Fibroblast of the aortic adventitia (primary cell): ENCODE measurements around the gene UQCR10. TPM values are rescaled to one million over a fixed set of nuclear protein-coding genes. Genes with fewer than 3 reads are reported as not detected.
"Not testable (repeated sequence)": the region's sequence is repeated elsewhere in the genome, so short reads cannot be mapped to it uniquely, and the experiment has no call there.

ENCODE experiments used
- DNase-seq: peaks from one replicate; pipeline ENCODE4 v3.0.0-alpha.2; 2010; ENCODE audit warnings: low read depth
- H3K4me3 ChIP-seq: 2 replicates; pipeline ENCODE4 v1.5.1; 2011; ENCODE audit warnings: low read depth, mild to moderate bottlenecking, control low read depth, low read length, moderate library complexity
- total RNA-seq: library from RNA; depleted of rRNA; stranded (reverse); fragments of >200 nt; gene quantifications from 2 replicates; pipeline ENCODE4 v1.2.3, GENCODE V29; 2012; ENCODE audit warnings: low replicate concordance
- TF ChIP-seq, protein P1 (sequence below): IDR thresholded peaks from 2 replicates; pipeline ENCODE4 v1.5.1; 2011; ENCODE audit warnings: mild to moderate bottlenecking, low read length, control low read depth, inconsistent platforms; ENCODE audit not compliant: insufficient read depth

UQCR10 gene
- total RNA-seq, 1 donor: 53.2 TPM

DNA sequence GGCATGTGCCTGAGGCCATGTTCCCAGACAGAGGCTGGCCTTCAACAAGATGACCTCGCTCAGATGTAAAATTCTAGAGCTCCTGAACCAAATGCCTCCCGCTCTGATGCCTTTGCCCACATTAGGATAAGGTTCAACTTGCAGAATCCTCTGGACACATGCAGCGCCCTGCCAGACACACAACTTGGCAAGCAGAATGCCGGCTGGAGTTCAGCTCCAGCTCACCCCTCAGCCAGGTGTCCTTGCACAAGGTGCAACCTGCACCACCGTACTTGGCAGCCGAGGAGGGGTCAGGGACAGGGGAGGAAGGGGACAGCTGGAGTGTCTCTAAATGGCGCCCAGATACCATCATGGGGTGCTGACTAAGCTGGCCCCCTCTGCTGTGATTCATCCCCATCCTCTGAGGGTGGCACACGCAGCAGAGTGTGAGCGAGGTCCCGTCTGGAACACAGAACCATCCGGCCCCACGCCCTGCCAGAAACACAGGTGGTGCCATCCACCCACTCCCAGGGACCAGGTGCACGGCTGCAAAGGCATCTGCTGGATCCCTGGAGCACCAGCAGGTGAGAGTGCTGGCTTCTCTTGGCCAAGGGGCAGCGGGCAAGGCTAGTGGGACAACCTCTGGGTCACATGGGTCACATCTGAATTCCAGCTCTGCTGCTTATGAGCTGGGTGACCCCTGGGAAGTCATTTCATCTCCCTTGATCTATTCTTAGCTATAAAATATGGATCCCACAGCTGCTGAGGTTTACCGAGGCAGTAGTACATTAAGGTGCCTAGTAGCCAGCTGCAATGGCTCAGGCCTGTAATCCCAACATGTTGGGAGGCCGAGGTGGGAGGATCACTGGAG lies 13.1 kb upstream of the UQCR10 start:
- DNase-seq: no peak
- TF ChIP-seq, protein P1, sequence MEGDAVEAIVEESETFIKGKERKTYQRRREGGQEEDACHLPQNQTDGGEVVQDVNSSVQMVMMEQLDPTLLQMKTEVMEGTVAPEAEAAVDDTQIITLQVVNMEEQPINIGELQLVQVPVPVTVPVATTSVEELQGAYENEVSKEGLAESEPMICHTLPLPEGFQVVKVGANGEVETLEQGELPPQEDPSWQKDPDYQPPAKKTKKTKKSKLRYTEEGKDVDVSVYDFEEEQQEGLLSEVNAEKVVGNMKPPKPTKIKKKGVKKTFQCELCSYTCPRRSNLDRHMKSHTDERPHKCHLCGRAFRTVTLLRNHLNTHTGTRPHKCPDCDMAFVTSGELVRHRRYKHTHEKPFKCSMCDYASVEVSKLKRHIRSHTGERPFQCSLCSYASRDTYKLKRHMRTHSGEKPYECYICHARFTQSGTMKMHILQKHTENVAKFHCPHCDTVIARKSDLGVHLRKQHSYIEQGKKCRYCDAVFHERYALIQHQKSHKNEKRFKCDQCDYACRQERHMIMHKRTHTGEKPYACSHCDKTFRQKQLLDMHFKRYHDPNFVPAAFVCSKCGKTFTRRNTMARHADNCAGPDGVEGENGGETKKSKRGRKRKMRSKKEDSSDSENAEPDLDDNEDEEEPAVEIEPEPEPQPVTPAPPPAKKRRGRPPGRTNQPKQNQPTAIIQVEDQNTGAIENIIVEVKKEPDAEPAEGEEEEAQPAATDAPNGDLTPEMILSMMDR: no peak
- H3K4me3 ChIP-seq: no peak overlapping the region

GRCh38 chr22:29754658-29755395 lies 12.3 kb upstream of the UQCR10 start:
- not testable (repeated sequence) for DNase-seq, H3K4me3 ChIP-seq

- TF ChIP-seq, protein P1: no peak
These were observed 11.3 kb upstream of the UQCR10 start for GRCh38 chr22:29755889-29756288.

DNA sequence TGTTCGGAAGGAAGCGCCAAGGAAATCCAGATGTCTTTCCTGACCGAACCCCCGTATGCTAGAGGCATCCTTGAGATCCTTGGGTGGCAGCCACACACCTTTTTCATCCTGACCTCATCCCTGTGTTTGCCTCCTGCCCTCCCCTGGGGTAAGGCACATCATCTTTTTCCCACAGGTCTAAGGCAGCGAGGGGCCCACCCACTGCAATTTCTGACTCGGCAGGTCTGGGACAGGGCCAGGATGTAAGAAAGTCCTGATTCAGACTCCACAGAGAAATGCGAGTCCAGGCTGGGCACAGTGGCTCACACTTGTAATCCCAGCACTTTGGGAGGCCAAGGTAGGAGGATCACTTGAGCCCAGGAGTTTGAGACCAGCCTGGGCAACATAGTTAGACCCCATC lies 10.8 kb upstream of the UQCR10 start:
- DNase-seq: no peak
- H3K4me3 ChIP-seq: no peak overlapping the region
- TF ChIP-seq, protein P1: no peak

More at GRCh38 chr22:29755889-29756288, 11.3 kb upstream of the UQCR10 start:
- no peak overlapping the region for H3K4me3 ChIP-seq
- DNase-seq: no peak

DNA sequence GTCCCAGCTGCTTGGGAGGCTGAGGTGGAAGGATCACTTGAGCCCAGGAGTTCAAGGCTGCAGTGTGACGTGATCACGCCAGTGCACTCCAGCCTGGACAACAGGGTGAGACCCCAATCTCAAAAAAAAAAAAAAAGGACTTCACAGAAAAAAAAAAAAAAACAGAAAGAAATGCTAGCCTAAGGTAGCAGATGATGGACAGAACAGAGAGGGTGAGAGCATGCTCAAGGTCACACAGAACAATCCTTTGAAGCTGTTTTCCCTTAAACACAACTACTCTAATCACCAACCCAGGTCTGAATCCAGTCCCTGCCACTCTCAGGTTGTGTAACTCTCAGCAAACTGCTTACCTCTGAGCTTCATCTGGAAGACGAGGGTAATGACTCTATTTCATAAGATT lies 10.1 kb upstream of the UQCR10 start:
- no peak for DNase-seq
- H3K4me3 ChIP-seq: no peak overlapping the region
- TF ChIP-seq, protein P1: no peak

GRCh38 chr22:29758068-29758622 lies 9.0 kb upstream of the UQCR10 start:
- peak; percentile 77 for DNase-seq
- H3K4me3 ChIP-seq: no peak overlapping the region
- TF ChIP-seq, protein P1: no peak

DNA sequence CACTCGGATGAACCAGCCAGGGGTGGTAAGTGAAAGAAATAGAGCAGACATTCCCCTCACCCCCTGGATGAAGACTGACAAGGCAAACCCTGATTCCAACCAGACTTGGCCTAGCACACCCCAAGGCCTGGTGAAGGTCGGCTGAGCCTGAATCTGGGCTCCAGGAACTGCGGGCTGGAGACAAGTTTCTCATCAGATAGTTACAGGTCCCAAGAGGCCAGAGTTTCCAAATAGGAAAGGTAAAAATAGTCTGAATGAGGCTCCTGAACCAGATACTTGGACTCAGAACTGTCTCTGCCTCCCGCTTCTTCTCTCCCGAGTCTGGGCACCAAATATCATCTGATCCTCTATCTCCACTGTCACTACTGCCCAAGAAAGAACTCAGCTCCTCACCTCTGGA lies 8.2 kb upstream of the UQCR10 start:
- H3K4me3 ChIP-seq: no peak overlapping the region
- DNase-seq: no peak
- TF ChIP-seq, protein P1: no peak
